ENCODE results near the gene PTPRT.

Gene PTPRT

DNA sequence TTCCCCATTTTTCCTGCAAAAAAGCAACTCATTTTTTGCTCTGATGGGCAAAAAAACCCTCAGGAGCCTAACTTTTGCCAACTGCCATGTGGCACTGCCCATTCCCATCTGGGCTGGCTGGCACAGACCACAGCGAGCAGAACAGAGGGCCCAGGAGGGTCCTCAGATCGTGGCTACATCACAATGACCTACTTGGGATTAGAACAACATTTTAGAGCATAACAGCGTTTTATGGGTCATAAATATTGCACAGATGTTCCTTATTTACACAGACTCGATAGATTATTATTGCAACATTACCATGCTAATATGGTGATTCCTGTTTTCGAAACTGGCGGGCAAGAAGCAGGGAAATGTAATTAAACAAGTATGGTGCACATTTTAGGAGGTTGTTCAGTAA, 28.0 kb downstream of the PTPRT start:
- TF ChIP-seq, protein P1, sequence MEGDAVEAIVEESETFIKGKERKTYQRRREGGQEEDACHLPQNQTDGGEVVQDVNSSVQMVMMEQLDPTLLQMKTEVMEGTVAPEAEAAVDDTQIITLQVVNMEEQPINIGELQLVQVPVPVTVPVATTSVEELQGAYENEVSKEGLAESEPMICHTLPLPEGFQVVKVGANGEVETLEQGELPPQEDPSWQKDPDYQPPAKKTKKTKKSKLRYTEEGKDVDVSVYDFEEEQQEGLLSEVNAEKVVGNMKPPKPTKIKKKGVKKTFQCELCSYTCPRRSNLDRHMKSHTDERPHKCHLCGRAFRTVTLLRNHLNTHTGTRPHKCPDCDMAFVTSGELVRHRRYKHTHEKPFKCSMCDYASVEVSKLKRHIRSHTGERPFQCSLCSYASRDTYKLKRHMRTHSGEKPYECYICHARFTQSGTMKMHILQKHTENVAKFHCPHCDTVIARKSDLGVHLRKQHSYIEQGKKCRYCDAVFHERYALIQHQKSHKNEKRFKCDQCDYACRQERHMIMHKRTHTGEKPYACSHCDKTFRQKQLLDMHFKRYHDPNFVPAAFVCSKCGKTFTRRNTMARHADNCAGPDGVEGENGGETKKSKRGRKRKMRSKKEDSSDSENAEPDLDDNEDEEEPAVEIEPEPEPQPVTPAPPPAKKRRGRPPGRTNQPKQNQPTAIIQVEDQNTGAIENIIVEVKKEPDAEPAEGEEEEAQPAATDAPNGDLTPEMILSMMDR (IDR thresholded peaks at IDR 0.05; ENCODE audit: borderline replicate concordance, control extremely low read depth, extremely low read depth, insufficient read depth, missing control alignments) = no peak
- in situ Hi-C loops (cut with MboI; ENCODE audit: low sequenced_read_pairs, unreplicated experiment) = no loop called here
- DNase-seq (ENCODE audit: low spot score) = no peak

DNA sequence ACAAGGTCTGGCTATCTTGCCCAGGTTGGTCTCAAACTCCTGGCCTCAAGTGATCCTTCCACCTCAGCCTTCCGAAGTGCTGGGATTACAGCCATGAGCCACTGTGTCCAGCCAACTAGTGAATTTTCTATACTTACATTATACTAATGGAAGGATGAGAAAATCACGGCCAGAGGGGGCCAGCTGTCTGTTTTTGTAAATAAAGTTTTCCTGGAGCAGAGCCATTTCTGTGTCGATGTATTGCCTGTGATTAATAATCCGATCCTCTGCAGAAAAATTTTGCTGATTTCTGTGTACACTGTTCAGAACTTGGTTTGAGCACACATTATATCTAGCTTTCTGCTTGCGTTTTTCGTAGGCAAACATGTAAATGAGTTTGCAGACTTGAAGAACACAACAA, 28.8 kb downstream of the PTPRT start:
- no peak for DNase-seq (ENCODE audit: low spot score)
- TF ChIP-seq, protein P1 (IDR thresholded peaks at IDR 0.05; ENCODE audit: borderline replicate concordance, control extremely low read depth, extremely low read depth, insufficient read depth, missing control alignments) = no peak
- in situ Hi-C loops (cut with MboI; ENCODE audit: low sequenced_read_pairs, unreplicated experiment) = no loop called here

DNA sequence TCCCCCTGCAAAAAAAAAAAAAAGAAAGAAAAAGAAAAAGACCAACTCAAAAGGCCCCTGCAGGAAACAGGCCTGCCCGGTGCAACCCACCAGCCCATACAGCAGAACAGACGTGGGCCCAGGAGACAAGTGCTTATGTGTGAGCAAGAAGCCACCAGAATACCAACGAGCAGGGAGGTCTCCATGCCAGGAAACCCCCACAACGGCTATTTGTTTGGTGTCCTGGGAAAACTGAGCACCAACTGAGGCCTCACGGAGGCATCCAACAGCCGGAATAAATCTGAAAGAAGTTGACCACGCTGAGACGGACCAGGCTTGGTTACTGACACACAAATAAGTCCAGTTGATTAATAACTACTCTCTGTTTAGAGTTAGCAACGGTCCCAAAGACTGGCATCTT, 29.7 kb downstream of the PTPRT start:
- in situ Hi-C loops (cut with MboI; ENCODE audit: low sequenced_read_pairs, unreplicated experiment) = no loop called here
- TF ChIP-seq, protein P1 (IDR thresholded peaks at IDR 0.05; ENCODE audit: borderline replicate concordance, control extremely low read depth, extremely low read depth, insufficient read depth, missing control alignments) = no peak
- DNase-seq (ENCODE audit: low spot score) = no peak

DNA sequence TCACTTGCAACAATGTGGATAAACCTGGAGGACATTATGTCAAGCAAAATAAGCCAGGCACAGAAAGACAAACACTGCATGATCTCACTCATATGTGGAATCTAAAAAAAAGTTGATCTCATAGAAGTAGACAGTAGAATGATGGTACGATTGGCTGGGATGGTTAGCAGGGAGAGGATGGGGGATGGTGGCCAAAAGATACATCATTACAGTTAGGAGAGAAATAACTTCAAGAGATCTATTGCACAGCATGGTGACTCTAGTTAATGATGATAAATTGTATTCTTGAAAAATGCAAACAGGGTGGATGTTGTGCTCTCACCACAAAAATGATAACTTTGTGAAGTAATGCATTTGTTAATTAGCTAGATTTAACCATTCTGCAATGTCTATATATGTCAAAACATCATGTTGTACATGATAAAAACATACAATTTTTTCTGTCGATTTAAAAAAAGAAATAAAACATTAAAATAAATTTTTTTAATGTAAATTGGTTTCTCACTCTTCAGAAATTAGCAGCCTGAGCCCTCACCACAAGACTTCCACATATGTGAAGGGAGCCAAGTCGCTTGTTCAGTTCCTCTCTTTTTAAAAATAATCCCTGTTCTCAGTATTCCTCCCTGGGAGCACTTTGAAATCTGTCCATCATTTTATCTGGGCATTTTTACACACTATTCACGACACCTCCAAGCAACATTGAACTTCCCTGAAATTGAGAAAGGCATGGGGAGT, 34.2 kb downstream of the PTPRT start:
- no peak for DNase-seq (ENCODE audit: low spot score)
- TF ChIP-seq, protein P1 (IDR thresholded peaks at IDR 0.05; ENCODE audit: borderline replicate concordance, control extremely low read depth, extremely low read depth, insufficient read depth, missing control alignments) = no peak
- in situ Hi-C loops (cut with MboI; ENCODE audit: low sequenced_read_pairs, unreplicated experiment) = no loop called here

DNA sequence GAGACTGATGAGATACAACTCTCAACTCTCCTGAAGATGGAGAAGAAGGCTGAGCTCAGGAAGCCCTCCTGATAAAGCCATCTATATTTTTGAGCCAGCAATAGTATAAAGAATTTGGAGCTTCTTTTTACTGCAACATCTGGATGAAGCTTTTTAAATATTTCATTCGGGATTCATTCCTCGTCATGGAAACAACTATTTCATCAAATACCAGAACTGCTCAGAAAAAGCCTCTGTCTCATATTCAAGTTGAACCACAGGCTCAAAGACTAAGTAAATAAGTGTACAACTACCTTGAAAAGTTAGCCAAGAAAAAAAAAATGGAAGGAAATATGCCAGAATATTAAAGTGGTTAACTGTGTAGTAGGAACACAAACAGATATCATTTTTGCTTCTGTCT, 37.8 kb downstream of the PTPRT start:
- no peak for DNase-seq (ENCODE audit: low spot score)
- TF ChIP-seq, protein P1 (IDR thresholded peaks at IDR 0.05; ENCODE audit: borderline replicate concordance, control extremely low read depth, extremely low read depth, insufficient read depth, missing control alignments) = no peak
- in situ Hi-C loops (cut with MboI; ENCODE audit: low sequenced_read_pairs, unreplicated experiment) = no loop called here

DNA sequence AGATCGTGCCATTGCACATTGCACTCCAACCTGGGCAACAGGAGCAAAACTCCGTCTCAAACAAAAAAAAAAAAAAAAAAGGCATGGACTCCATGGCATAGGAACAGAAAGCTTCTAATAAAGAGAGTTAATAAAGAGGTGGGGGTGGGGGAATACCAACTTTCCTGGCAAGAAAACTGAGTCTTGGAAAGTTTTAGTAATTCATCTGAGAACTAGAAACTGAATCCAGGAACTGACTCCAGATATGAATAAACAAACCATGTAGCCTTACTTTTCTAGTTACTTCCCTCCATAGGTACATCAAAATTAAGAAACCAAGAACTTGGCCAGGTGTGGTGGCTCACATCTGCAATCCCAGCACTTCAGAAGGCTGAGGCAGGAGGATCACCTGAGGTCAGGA, 38.5 kb downstream of the PTPRT start:
- in situ Hi-C loops (cut with MboI; ENCODE audit: low sequenced_read_pairs, unreplicated experiment) = no loop called here
- DNase-seq (ENCODE audit: low spot score) = no peak
- TF ChIP-seq, protein P1 (IDR thresholded peaks at IDR 0.05; ENCODE audit: borderline replicate concordance, control extremely low read depth, extremely low read depth, insufficient read depth, missing control alignments) = no peak

Data from GM13976 (cell line).